Activated naive CD8-positive, alpha-beta T cell treated with anti-CD3 and anti-CD28 coated beads, Interleukin-2, amount 50 U/mL, for 16 hours (primary cell): ENCODE data around the gene PPP1R10.

Source experiments
- DNase-seq: peaks from one replicate; pipeline ENCODE4 v3.0.0-alpha.2; 2020; ENCODE audit warnings: low read depth, low spot score

PPP1R10 gene

GRCh38 chr6:30556906-30557682 is 59.9 kb downstream of the PPP1R10 start, which contains the start of gene PRR3:
Gene PRR3 (plus strand): TSS chr6:30557295. CDS start chr6:30557345, 50 bp downstream.
- DNase-seq: peak; percentile 77

- DNase-seq: peak; percentile 98
These were observed 60.8 kb downstream of the PPP1R10 start, which contains the start of gene GNL1 for GRCh38 chr6:30556066-30556905. Gene GNL1 (minus strand): TSS chr6:30556489. CDS start chr6:30556203, 286 bp downstream.

- no peak for DNase-seq
These were observed 61.3 kb downstream of the PPP1R10 start for GRCh38 chr6:30555816-30556065.

GRCh38 chr6:30554962-30555815 is 61.9 kb downstream of the PPP1R10 start:
- DNase-seq: no peak

GRCh38 chr6:30554404-30554803 is 62.6 kb downstream of the PPP1R10 start:
- DNase-seq: no peak
